Natural killer cell (primary cell): Measurements from ENCODE around the gene VPS37D. TPM values are rescaled to one million over a fixed set of nuclear protein-coding genes. Genes with fewer than 3 reads are reported as not detected.

Experiments
- total RNA-seq, 4 donors: library from RNA; stranded (reverse); fragments of 120-200 nt in 1 of 4; gene quantifications; one replicate each; pipeline versions ENCODE4 v1.2.3 to v1.2.4, GENCODE V29; 2013 to 2022

VPS37D gene
- total RNA-seq, 3 donors from 2014 or later (not counting 1 experiment from before 2014, with no cell fraction given), result 0.40 to 0.83 (median 0.48) TPM

Other genes starting within 250 kb of the VPS37D start
- gene FZD9, start 234.1 kb upstream of the VPS37D start, total RNA-seq, result under 1 TPM in 2 of 3 donors, not detected in 1; 0.15 to 0.25 TPM
- gene BAZ1B, start 145.5 kb upstream of the VPS37D start, total RNA-seq, result 10 to 100 TPM; 50.1 to 61.9 (median 59.9) TPM
- gene BCL7B, start 110.1 kb upstream of the VPS37D start, total RNA-seq, result 100 to 1,000 TPM; 109 to 131 (median 120) TPM
- gene TBL2, start 89.3 kb upstream of the VPS37D start, total RNA-seq, result 10 to 100 TPM; 15.1 to 18.5 (median 17.6) TPM
- not detected for gene MLXIPL, start 43.3 kb upstream of the VPS37D start, total RNA-seq
- 1 to 10 TPM; 8.7 to 9.9 (median 9.3) TPM for gene DNAJC30, start 15.6 kb downstream of the VPS37D start, total RNA-seq
- gene BUD23, start 15.8 kb downstream of the VPS37D start, total RNA-seq, result 100 to 1,000 TPM in 1 of 3 donors, 10 to 100 TPM in 2; 93.1 to 101 (median 94.2) TPM
- 10 to 100 TPM; 13.2 to 20.4 (median 14.7) TPM for gene STX1A, start 51.8 kb downstream of the VPS37D start, total RNA-seq
- gene ABHD11, start 71.0 kb downstream of the VPS37D start, total RNA-seq, result 10 to 100 TPM; 14.7 to 23.7 (median 20.0) TPM
- not detected for gene CLDN3, start 102.4 kb downstream of the VPS37D start, total RNA-seq
- under 1 TPM; 0.09 to 0.30 (median 0.20) TPM for gene CLDN4, start 163.2 kb downstream of the VPS37D start, total RNA-seq
- gene METTL27, start 174.7 kb downstream of the VPS37D start, total RNA-seq, result 1 to 10 TPM in 1 of 3 donors, not detected in 2; 1.2 TPM
- gene TMEM270, start 193.3 kb downstream of the VPS37D start, total RNA-seq, result not detected